ENCODE measurements around the gene ZKSCAN3.
"Not testable (repeated sequence)": the region's sequence is repeated elsewhere in the genome, so short reads cannot be mapped to it uniquely, and the experiment has no call there.

ZKSCAN3 gene

DNA sequence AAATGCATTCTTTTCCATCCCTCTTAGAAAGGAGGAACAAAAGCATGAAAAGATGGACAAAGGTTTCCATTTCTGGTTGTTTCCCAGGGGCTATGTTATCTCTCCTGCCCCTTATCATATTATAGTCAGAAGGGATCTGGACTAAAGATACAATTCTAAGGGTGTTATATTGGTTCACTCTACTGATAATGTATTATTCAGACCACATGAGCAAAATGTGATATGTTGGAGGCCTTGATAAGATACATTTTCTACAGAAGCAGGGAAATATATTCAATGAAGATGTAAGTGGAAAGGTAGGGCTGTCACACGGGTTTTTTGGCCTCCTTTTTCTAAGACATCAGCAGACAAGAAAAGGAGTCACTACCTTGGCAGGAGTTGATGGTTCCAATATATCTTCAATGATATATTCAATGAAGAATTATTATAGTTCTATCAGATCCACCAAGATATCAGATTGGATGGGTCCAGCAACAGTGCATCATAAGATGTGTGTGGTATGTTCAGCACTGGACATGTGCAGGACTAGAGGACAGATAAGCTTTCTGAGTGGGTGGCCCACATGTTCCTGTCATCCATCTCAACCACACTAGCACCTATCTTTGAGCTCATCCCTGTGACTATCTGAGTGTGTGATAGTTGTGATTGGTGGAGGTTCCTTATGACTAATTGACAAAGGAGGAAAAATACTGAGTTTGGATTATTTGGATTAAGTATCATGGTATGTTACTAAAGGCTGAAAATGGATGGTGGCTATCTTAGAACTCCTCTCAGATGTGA, 5.7 kb upstream of the ZKSCAN3 start:
- DNase-seq: no peak

DNA sequence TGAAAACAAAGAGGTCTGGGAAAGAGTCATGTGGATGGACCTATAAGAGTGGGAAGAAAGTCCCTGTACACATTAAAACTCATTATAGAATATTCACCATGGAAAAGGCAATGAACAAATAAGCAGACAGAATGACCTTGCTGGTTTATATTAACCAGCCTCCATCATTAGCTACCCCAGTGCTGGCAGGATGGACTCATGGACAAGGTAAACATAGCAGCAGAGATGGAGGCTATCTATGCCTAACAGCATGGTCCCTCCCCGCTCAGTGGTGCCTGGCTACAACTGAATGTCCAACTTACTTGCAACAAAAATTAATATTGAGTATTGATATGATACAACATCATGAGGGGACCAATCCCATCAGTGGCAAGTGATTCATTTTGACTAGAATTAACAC, 4.5 kb upstream of the ZKSCAN3 start:
- DNase-seq: no peak

DNA sequence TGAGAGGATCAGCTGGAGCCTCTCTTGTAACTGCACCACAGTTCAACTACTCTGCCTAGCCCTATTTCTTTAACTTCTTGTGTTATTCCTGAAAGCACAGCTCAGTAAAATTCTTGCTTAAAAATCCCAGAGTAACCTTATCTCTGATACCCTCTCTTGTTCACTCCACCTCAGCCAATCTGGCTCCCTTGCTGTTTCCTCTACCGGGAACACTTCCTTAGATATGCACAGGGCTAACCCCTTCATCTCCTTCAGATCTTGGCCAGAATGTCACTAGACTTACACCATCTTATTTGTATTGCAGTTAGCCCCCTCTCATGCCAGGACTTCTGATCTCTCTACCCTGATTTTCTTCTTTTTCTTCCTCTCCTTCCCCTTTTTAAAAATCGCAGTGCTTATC, 2.6 kb upstream of the ZKSCAN3 start:
- no peak for DNase-seq

GRCh38 chr6:28349344-28349891, 329 bp upstream of the ZKSCAN3 start:
- no peak for DNase-seq

DNA sequence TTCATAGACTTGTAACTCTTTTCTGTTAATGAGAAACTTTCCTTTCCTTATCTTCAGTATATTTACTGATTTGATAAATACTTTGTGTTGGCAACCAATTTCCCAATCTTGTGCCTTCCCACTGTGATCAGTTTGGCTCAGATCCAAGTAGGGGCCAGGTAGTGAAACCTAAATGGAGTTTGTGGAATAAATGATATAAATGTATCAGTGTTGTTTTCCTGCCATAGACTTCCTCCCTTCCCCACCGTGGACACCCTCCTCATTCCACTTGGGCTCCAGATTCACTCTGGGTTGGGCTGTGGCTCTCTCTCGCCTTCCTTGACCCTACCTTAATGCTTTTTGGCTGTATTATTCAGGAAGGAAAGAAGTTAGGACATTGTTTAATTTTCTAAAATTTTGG, 1.3 kb downstream of the ZKSCAN3 start:
- DNase-seq: no peak

- no peak for DNase-seq
Measured at GRCh38 chr6:28351493-28351925, 1.8 kb downstream of the ZKSCAN3 start.

DNA sequence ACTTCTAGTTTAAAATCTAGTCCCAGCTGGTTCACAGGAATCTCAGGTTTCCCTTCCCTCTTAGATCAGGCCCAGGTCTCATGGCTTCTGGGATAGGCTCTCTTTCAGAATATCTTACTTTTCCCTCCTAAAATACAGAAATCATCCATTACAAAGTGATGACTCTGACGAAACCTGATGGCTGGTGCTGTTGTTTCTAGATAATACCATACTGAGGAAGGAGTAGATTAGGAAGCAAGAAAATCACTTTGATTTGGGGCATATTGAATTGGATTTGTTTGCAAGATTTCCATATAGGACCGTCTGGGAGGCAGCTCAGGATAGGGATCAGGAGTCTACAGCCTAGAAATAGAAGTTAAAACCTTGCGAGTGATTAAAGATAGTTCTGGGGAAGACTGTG, 3.6 kb downstream of the ZKSCAN3 start:
- no peak for DNase-seq

- peak; percentile 54 to 83 for DNase-seq
Measured at GRCh38 chr6:28353981-28354676, 4.4 kb downstream of the ZKSCAN3 start.

GRCh38 chr6:28354688-28355554, 5.2 kb downstream of the ZKSCAN3 start:
- no peak for DNase-seq

GRCh38 chr6:28355743-28356665, 6.3 kb downstream of the ZKSCAN3 start:
- peak; percentile 83 to 92 for DNase-seq

- no peak for DNase-seq
Measured at GRCh38 chr6:28356666-28357020, 6.9 kb downstream of the ZKSCAN3 start.

GRCh38 chr6:28357036-28357435, 7.3 kb downstream of the ZKSCAN3 start:
- no peak for DNase-seq

- DNase-seq: not testable (repeated sequence)
Measured at GRCh38 chr6:28359562-28359961, 9.8 kb downstream of the ZKSCAN3 start.

DNA sequence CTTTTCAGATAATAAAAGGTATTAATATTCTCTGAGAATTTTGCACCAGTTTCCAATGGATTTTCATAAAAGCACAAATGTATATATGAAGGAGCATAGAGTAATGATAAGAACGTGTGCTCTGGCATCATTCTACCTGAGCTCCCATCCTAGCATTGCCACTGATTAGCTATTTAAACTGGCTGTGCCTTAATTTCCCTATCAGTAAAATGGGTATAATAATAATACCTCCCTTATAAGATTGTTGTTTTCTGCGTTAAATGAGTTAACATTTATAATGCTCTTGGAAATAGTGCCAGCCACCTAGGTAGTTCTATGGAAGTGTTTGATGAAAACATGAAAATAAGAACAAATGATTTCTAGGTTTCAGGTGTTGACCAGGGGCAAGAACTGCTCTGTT, 11.2 kb downstream of the ZKSCAN3 start:
- no peak for DNase-seq

GRCh38 chr6:28365590-28365989, 15.8 kb downstream of the ZKSCAN3 start:
- DNase-seq: not testable (repeated sequence)

GRCh38 chr6:28368522-28368921, 18.8 kb downstream of the ZKSCAN3 start:
- no peak for DNase-seq

GRCh38 chr6:28369463-28369862, 19.7 kb downstream of the ZKSCAN3 start:
- DNase-seq: no peak

GRCh38 chr6:28370440-28370839, 20.7 kb downstream of the ZKSCAN3 start:
- DNase-seq: no peak

- DNase-seq: no peak
Measured at GRCh38 chr6:28371280-28371679, 21.5 kb downstream of the ZKSCAN3 start.

GRCh38 chr6:28371706-28372451, 22.1 kb downstream of the ZKSCAN3 start:
- DNase-seq: no peak

- no peak for DNase-seq
Measured at GRCh38 chr6:28373925-28374324, 24.2 kb downstream of the ZKSCAN3 start.
